Panc1 (cell line): ENCODE measurements around the gene CDH13. TPM values are rescaled to one million over a fixed set of nuclear protein-coding genes. Genes with fewer than 3 reads are reported as not detected.

Experiments
- ATAC-seq: fragments of 200-7000 bp; cut with Tn5 transposase; 2 replicates; pipeline ENCODE4 v1.9.1; 2020; ENCODE audit warnings: mild to moderate bottlenecking, moderate library complexity
- BruUV-seq: library from RNA; stranded (reverse); fragments of 400-500 nt; replicated peaks from 2 replicates; lab custom pipeline; 2021; lab: Mats Ljungman, UMichigan
- CTCF ChIA-PET: fragments of 300-600 bp; sonication (Branson Sonifier 250); formaldehyde crosslinking; loops from one replicate; lab custom pipeline; 2022; ENCODE audit warnings: antibody characterized with exemption; lab: Charles Lee
- POLR2A ChIA-PET: fragments of 300-600 bp; sonication (Branson Sonifier 250); formaldehyde crosslinking; loops from one replicate; lab custom pipeline; 2022; ENCODE audit warnings: antibody characterized with exemption; lab: Charles Lee
- DNase-seq: peaks from one replicate; pipeline ENCODE4 v3.0.0-alpha.2; 2010; ENCODE audit warnings: low read depth, low spot score
- H3K27ac ChIP-seq: 2 replicates; pipeline ENCODE4 v1.5.1; 2011; ENCODE audit warnings: mild to moderate bottlenecking, low read length, inconsistent platforms
- H3K27me3 ChIP-seq: fragments of 200-500 bp; sonication (Bioruptor generic); 2 replicates; pipeline ENCODE4 v1.6.0; 2014; ENCODE audit warnings: low read length, inconsistent platforms; ENCODE audit not compliant: control insufficient read depth, insufficient read depth
- H3K36me3 ChIP-seq: fragments of 200-500 bp; sonication (Bioruptor generic); 2 replicates; pipeline ENCODE4 v1.5.1; 2014; ENCODE audit warnings: inconsistent platforms, mild to moderate bottlenecking, low read length, moderate library complexity; ENCODE audit not compliant: control insufficient read depth, insufficient read depth
- H3K4me1 ChIP-seq: 2 replicates; pipeline ENCODE4 v1.5.1; 2011; ENCODE audit warnings: inconsistent platforms, mild to moderate bottlenecking, low read length, moderate library complexity; ENCODE audit not compliant: control insufficient read depth, insufficient read depth
- H3K4me3 ChIP-seq, 2 experiments: 2 replicates each; pipeline ENCODE4 v1.5.1; 2011 to 2012; ENCODE audit warnings: low read depth in 2 of 2, low read length in 2 of 2, mild to moderate bottlenecking in 2 of 2, inconsistent platforms in 1 of 2, moderate library complexity in 1 of 2
- H3K9me3 ChIP-seq: fragments of 200-500 bp; sonication (Bioruptor generic); 2 replicates; pipeline ENCODE4 v1.5.1; 2014; ENCODE audit warnings: low read depth, mild to moderate bottlenecking, inconsistent platforms, low read length, moderate library complexity; ENCODE audit not compliant: control insufficient read depth, insufficient read depth
- POLR2AphosphoS5 ChIP-seq: IDR thresholded peaks from 2 replicates; pipeline ENCODE4 v1.6.1; 2012; ENCODE audit warnings: mild to moderate bottlenecking, low read depth, low read length, moderate library complexity
- SIN3A ChIP-seq: IDR thresholded peaks from 2 replicates; pipeline ENCODE4 v1.6.1; 2012; ENCODE audit warnings: low read depth, mild to moderate bottlenecking, low read length, moderate library complexity, borderline replicate concordance; ENCODE audit not compliant: insufficient read depth
- TCF7L2 ChIP-seq: IDR thresholded peaks from 2 replicates; pipeline ENCODE4 v1.6.1; 2011; ENCODE audit warnings: mild to moderate bottlenecking, low read depth, low read length, inconsistent platforms
- in situ Hi-C: cut with HindIII; loops from 2 replicates; pipeline ENCODE4 v1.10.0; 2016; ENCODE audit warnings: low sequenced_read_pairs, low pct_unique_long_range_greater_than_20kb
- intact Hi-C: fragments of 100-400 bp; cut with micrococcal nuclease; formaldehyde crosslinking; loops from one replicate; pipeline ENCODE4 v1.10.0; 2022; ENCODE audit not compliant: unreplicated experiment
- total RNA-seq: library from RNA; stranded (reverse); gene quantifications from one replicate; pipeline ENCODE4 v1.2.1, GENCODE V29; 2021; ENCODE audit not compliant: unreplicated experiment
- TF ChIP-seq, protein P1 (sequence below), 2 experiments: IDR thresholded peaks; 2 replicates each; pipeline ENCODE4 v1.6.1; 2011 to 2012; ENCODE audit warnings: low read depth in 2 of 2, control low read depth in 1 of 2, low read length in 1 of 2, mild to moderate bottlenecking in 1 of 2, moderate library complexity in 1 of 2; ENCODE audit not compliant: insufficient read depth in 1 of 2
- TF ChIP-seq, protein P2 (sequence below): fragments of 450-650 bp; IDR thresholded peaks from 2 replicates; pipeline ENCODE4 v1.5.1; 2017; ENCODE audit warnings: mild to moderate bottlenecking

CDH13 gene
- total RNA-seq, 1 experiment from 2014 or later: not detected

DNA sequence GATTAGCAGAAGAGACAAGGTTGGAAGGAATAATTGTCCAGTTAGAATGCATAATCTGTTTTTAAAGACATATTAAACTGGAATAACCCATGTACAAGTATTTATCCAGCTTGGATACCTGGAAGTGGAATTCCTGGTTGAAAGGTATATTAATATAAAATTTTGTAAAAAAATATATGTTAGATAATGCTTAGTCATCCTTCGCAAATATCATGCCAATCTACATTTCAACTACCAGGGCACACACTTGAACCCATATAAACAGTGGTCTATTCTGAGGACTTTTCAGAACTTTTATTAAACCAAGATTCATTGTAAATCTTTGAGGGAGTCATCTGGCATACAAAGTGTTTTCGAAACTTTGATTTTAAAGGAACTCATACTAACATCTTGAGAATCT, 911.9 kb downstream of the CDH13 start:
- Histone ChIP-seq H3K36me3 (no peaks in the 10 kb centered on the region), H3K4me3 (no peak overlapping the region), H3K27ac (no peak overlapping the region), H3K27me3 (no peaks in the 10 kb centered on the region), H3K4me1 (no peaks in the 10 kb centered on the region), H3K9me3 (no peaks in the 10 kb centered on the region)
- POLR2A ChIA-PET: no interaction called here
- intact Hi-C loops (no loop called here), in situ Hi-C loops (no loop called here)
- CTCF ChIA-PET: interaction anchor here (0.6 kb wide), 1 partner anchor 122 kb away, joined by 3 read pairs; no protein-coding TSS in a partner anchor
- DNase-seq: no peak
- TF ChIP-seq, protein P1, sequence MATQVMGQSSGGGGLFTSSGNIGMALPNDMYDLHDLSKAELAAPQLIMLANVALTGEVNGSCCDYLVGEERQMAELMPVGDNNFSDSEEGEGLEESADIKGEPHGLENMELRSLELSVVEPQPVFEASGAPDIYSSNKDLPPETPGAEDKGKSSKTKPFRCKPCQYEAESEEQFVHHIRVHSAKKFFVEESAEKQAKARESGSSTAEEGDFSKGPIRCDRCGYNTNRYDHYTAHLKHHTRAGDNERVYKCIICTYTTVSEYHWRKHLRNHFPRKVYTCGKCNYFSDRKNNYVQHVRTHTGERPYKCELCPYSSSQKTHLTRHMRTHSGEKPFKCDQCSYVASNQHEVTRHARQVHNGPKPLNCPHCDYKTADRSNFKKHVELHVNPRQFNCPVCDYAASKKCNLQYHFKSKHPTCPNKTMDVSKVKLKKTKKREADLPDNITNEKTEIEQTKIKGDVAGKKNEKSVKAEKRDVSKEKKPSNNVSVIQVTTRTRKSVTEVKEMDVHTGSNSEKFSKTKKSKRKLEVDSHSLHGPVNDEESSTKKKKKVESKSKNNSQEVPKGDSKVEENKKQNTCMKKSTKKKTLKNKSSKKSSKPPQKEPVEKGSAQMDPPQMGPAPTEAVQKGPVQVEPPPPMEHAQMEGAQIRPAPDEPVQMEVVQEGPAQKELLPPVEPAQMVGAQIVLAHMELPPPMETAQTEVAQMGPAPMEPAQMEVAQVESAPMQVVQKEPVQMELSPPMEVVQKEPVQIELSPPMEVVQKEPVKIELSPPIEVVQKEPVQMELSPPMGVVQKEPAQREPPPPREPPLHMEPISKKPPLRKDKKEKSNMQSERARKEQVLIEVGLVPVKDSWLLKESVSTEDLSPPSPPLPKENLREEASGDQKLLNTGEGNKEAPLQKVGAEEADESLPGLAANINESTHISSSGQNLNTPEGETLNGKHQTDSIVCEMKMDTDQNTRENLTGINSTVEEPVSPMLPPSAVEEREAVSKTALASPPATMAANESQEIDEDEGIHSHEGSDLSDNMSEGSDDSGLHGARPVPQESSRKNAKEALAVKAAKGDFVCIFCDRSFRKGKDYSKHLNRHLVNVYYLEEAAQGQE (IDR thresholded peaks at IDR 0.05; ENCODE audit: insufficient read depth in 1 of 2, low read depth in 2 of 2, low read length in 1 of 2): no peak
- TF ChIP-seq TCF7L2: no peak
- BruUV-seq: no TSS peak
- no peak for ATAC-seq

DNA sequence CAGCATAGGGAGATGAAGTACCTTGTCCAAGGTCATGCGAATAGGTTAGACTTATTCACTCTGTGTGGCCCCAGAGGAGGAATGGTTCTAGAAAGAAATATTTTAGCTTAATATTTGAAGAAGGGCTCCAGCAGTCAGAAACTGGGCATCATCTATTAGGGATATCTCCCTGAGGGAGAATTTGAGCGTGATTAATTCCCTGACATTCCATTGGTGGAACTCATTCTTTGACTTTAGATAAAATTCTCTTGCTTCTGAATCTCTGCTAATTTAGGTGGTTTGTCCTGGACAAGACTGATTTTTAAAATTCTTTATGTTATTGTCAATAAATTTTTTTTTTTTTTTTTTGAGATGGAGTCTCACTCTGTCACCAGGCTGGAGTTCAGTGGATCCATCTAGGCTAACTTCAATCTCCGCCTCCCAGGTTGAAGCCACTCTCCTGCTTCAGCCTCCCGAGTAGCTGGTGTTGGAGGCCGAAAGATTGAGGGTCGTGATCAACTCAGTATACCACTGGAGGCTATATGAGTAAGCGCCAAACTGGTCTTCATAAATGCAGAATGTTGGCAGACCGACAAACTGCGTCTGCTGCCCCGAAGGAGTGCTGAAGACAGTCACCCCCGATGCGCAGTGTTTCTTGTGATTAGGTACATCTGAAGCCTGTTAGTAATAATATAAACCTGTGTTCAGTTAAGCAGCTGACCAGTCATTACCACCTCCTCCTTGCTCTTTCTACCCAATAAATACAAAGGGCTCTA, 913.1 kb downstream of the CDH13 start:
- Histone ChIP-seq H3K4me3 (no peak overlapping the region), H3K9me3 (no peaks in the 10 kb centered on the region), H3K27me3 (no peaks in the 10 kb centered on the region), H3K27ac (no peak overlapping the region), H3K4me1 (no peaks in the 10 kb centered on the region), H3K36me3 (no peaks in the 10 kb centered on the region)
- TF ChIP-seq, protein P2, sequence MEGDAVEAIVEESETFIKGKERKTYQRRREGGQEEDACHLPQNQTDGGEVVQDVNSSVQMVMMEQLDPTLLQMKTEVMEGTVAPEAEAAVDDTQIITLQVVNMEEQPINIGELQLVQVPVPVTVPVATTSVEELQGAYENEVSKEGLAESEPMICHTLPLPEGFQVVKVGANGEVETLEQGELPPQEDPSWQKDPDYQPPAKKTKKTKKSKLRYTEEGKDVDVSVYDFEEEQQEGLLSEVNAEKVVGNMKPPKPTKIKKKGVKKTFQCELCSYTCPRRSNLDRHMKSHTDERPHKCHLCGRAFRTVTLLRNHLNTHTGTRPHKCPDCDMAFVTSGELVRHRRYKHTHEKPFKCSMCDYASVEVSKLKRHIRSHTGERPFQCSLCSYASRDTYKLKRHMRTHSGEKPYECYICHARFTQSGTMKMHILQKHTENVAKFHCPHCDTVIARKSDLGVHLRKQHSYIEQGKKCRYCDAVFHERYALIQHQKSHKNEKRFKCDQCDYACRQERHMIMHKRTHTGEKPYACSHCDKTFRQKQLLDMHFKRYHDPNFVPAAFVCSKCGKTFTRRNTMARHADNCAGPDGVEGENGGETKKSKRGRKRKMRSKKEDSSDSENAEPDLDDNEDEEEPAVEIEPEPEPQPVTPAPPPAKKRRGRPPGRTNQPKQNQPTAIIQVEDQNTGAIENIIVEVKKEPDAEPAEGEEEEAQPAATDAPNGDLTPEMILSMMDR: no peak
- TF ChIP-seq, protein P1 (IDR thresholded peaks at IDR 0.05; ENCODE audit: insufficient read depth in 1 of 2, low read depth in 2 of 2, low read length in 1 of 2): no peak
- no peak for TF ChIP-seq SIN3A
- TF ChIP-seq POLR2AphosphoS5: no peak
- no peak for TF ChIP-seq TCF7L2
- ChIA-PET POLR2A (no interaction called here), CTCF (no interaction called here)
- in situ Hi-C loops: no loop called here
- intact Hi-C loops: no loop called here
- DNase-seq (no peak), ATAC-seq (no peak)
- no TSS peak for BruUV-seq
